Adrenal gland (tissue), 5 donors: Measurements from ENCODE around the gene NUFIP1.

ENCODE experiments used
- CTCF ChIP-seq, 6 experiments: fragments of 450-650 bp in 4 of 6; fragments of 200-600 bp in 2 of 6; sonication (generic) in 1 of 6; IDR thresholded peaks; 1 replicate in 5 of 6; 2 replicates in 1 of 6; pipeline versions ENCODE4 v1.5.1 to v1.8.0; 2016 to 2021; ENCODE audit warnings: antibody characterized with exemption in 6 of 6, mild to moderate bottlenecking in 2 of 6, moderate library complexity in 1 of 6
- POLR2A ChIP-seq, 2 donors: fragments of 450-650 bp; IDR thresholded peaks; one replicate each; pipeline ENCODE4 v1.6.1; 2017; ENCODE audit warnings: antibody characterized with exemption in 2 of 2, mild to moderate bottlenecking in 2 of 2, moderate library complexity in 1 of 2
- donor health status: DM: no; HTN: no; CAD: no.

- no peak for TF ChIP-seq POLR2A (IDR thresholded peaks at IDR 0.05)
- no peak for TF ChIP-seq CTCF (IDR thresholded peaks at IDR 0.05)
These were observed 18.6 kb upstream of the NUFIP1 start for GRCh38 chr13:45007823-45008222.
